MM.1S (cell line): ENCODE data around the gene BOC.

Experiments
- DNase-seq: peaks from one replicate; pipeline ENCODE4 v3.0.0-alpha.2; 2015
- H2AFZ ChIP-seq: fragments of 300-600 bp; sonication (generic); 2 replicates; pipeline ENCODE4 v1.6.0; 2016; ENCODE audit warnings: antibody characterized with exemption, low read length
- H3F3A ChIP-seq: fragments of 300-600 bp; sonication (generic); 2 replicates; pipeline ENCODE4 v1.6.1; 2016; ENCODE audit warnings: mild to moderate bottlenecking, antibody characterized with exemption, low read length, moderate library complexity, mixed read lengths; ENCODE audit not compliant: insufficient read depth
- H3K27ac ChIP-seq: fragments of 300-600 bp; sonication (generic); 2 replicates; pipeline ENCODE4 v1.5.1; 2016; ENCODE audit warnings: mild to moderate bottlenecking, low read length
- H3K27me3 ChIP-seq: fragments of 300-600 bp; sonication (generic); replicated peaks from 2 replicates; pipeline ENCODE4 v1.6.0; 2016; ENCODE audit warnings: low read length; ENCODE audit not compliant: insufficient read depth
- H3K36me3 ChIP-seq: fragments of 300-600 bp; sonication (generic); replicated peaks from 2 replicates; pipeline ENCODE4 v1.6.1; 2016; ENCODE audit warnings: mild to moderate bottlenecking, low read length, mixed read lengths; ENCODE audit not compliant: insufficient read depth
- H3K4me1 ChIP-seq: fragments of 300-600 bp; sonication (generic); 2 replicates; pipeline ENCODE4 v1.6.1; 2016; ENCODE audit warnings: low read length, mixed read lengths
- H3K4me2 ChIP-seq: fragments of 300-600 bp; sonication (generic); 2 replicates; pipeline ENCODE4 v1.6.0; 2016; ENCODE audit warnings: low read depth, low read length
- H3K4me3 ChIP-seq: fragments of 300-600 bp; sonication (generic); 2 replicates; pipeline ENCODE4 v1.5.1; 2016; ENCODE audit warnings: low read length, mixed read lengths
- H3K79me2 ChIP-seq: fragments of 300-600 bp; sonication (generic); 2 replicates; pipeline ENCODE4 v1.6.1; 2016; ENCODE audit warnings: mixed run types, low read length, mixed read lengths
- H3K9ac ChIP-seq: fragments of 300-600 bp; sonication (generic); 2 replicates; pipeline ENCODE4 v1.6.1; 2016; ENCODE audit warnings: low read length, mixed read lengths
- H3K9me2 ChIP-seq: fragments of 300-600 bp; sonication (generic); replicated peaks from 2 replicates; pipeline ENCODE4 v1.6.1; 2016; ENCODE audit warnings: mild to moderate bottlenecking, low read length, mixed read lengths; ENCODE audit not compliant: insufficient read depth
- H3K9me3 ChIP-seq: fragments of 300-600 bp; sonication (generic); replicated peaks from 2 replicates; pipeline ENCODE4 v1.6.1; 2016; ENCODE audit warnings: mild to moderate bottlenecking, low read length, mixed read lengths; ENCODE audit not compliant: insufficient read depth
- H4K20me1 ChIP-seq: fragments of 300-600 bp; sonication (generic); 2 replicates; pipeline ENCODE4 v1.6.1; 2016; ENCODE audit warnings: mild to moderate bottlenecking, low read length, moderate library complexity, mixed read lengths; ENCODE audit not compliant: insufficient read depth
- CTCF ChIP-seq: fragments of 300-600 bp; sonication (generic); IDR thresholded peaks from 2 replicates; pipeline ENCODE4 v1.5.1; 2016; ENCODE audit warnings: antibody characterized with exemption, low read length, mixed read lengths
- EZH2 ChIP-seq: fragments of 300-600 bp; sonication (generic); optimal IDR thresholded peaks from 2 replicates; pipeline ENCODE3; 2017; ENCODE audit warnings: low read depth, mild to moderate bottlenecking, antibody characterized with exemption, low read length, mixed read lengths
- EZH2phosphoT487 ChIP-seq: fragments of 300-600 bp; sonication (generic); IDR thresholded peaks from 2 replicates; pipeline ENCODE4 v1.6.1; 2018; ENCODE audit warnings: antibody characterized with exemption, low read length

Gene BOC

GRCh38 chr3:113304856-113305540 lies 93.6 kb downstream of the BOC start:
- Histone ChIP-seq H3K4me1 (peaks cover 4% of the 10 kb centered on the region; the same call in 1 of the 2 replicates), H3K36me3 (no peaks in the 10 kb centered on the region), H3K27me3 (no peaks in the 10 kb centered on the region), H3K9me2 (no peaks in the 10 kb centered on the region), H3K9ac (no peak overlapping the region), H3F3A (no peaks in the 10 kb centered on the region), H3K27ac (no peak overlapping the region), H4K20me1 (no peaks in the 10 kb centered on the region), H3K4me3 (no peak overlapping the region), H3K9me3 (no peaks in the 10 kb centered on the region), H3K79me2 (no peaks in the 10 kb centered on the region), H3K4me2 (no peak overlapping the region), H2AFZ (no peak overlapping the region)
- TF ChIP-seq CTCF (no peak), EZH2phosphoT487 (no peak), EZH2 (no peak)
- no peak for DNase-seq

GRCh38 chr3:113310960-113311359 lies 99.6 kb downstream of the BOC start:
- no peak for DNase-seq
- no peaks in the 10 kb centered on the region for H3K27me3 ChIP-seq
- H3K9ac ChIP-seq: no peak overlapping the region
- no peaks in the 10 kb centered on the region for H3K36me3 ChIP-seq
- H3K27ac ChIP-seq: no peak overlapping the region
- TF ChIP-seq EZH2 (no peak), EZH2phosphoT487 (no peak), CTCF (no peak)
- H3K79me2 ChIP-seq: no peaks in the 10 kb centered on the region
- H2AFZ ChIP-seq: no peak overlapping the region
- H3K4me3 ChIP-seq: no peak overlapping the region
- H3K9me3 ChIP-seq: no peaks in the 10 kb centered on the region
- no peaks in the 10 kb centered on the region for H3K4me1 ChIP-seq
- H3K9me2 ChIP-seq: no peaks in the 10 kb centered on the region
- H3K4me2 ChIP-seq: no peak overlapping the region
- H4K20me1 ChIP-seq: no peaks in the 10 kb centered on the region
- no peaks in the 10 kb centered on the region for H3F3A ChIP-seq

GRCh38 chr3:113312416-113312815 lies 101.1 kb downstream of the BOC start:
- Histone ChIP-seq H3K9me3 (no peaks in the 10 kb centered on the region), H3K79me2 (no peaks in the 10 kb centered on the region), H3K9me2 (no peaks in the 10 kb centered on the region), H3K36me3 (no peaks in the 10 kb centered on the region), H3K4me3 (no peak overlapping the region), H3K4me2 (no peak overlapping the region), H4K20me1 (no peaks in the 10 kb centered on the region), H3K9ac (no peak overlapping the region), H3F3A (no peaks in the 10 kb centered on the region), H3K27me3 (no peaks in the 10 kb centered on the region), H2AFZ (no peak overlapping the region), H3K4me1 (no peaks in the 10 kb centered on the region), H3K27ac (no peak overlapping the region)
- DNase-seq: no peak
- no peak for TF ChIP-seq EZH2phosphoT487
- TF ChIP-seq EZH2: no peak
- TF ChIP-seq CTCF: no peak
